OCI-LY7 (cell line): ENCODE results near the gene CPNE4.

Source experiments
- EZH2phosphoT487 ChIP-seq: fragments of 200-600 bp; sonication (generic); IDR thresholded peaks from 2 replicates; pipeline ENCODE4 v1.6.1; 2018; ENCODE audit warnings: low read depth, borderline replicate concordance, mild to moderate bottlenecking, mixed run types, antibody characterized with exemption, low read length, moderate library complexity, mixed read lengths
- TF ChIP-seq, protein P1 (sequence below): fragments of 200-600 bp; sonication (generic); conservative IDR thresholded peaks from 2 replicates; pipeline ENCODE4 v1.5.1; 2014; ENCODE audit warnings: mild to moderate bottlenecking, antibody characterized with exemption, low read length, moderate library complexity, mixed read lengths

DNA sequence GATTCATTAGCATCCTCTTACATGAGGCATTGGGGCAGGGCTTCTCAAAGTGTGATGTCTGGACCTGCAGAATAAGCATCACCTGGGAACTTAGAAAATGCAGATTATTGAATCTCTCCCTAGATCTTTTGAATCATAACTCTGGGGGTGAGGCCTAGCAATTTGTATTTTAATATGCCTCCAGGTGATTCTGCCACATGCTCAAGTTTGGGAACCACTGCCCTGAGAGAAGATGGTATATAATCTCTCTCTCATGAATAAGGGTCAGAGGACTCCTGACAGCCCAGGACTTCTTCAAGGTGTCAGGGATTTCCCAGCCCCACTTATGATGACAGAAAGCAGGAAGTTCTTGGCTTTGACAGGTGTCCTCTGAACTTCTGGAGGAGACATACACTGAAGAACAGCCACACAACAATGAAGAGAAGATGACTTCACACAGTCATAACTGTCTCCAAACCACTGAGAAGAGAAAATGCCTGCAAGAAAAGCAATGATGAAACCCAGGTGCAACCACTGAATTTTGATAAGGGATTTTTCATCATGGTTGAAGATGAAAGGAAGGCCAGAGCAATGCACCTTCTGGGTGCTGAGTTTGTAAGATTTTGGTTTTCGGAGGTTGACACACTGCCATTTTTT lies 320.1 kb downstream of the CPNE4 start:
- TF ChIP-seq, protein P1, sequence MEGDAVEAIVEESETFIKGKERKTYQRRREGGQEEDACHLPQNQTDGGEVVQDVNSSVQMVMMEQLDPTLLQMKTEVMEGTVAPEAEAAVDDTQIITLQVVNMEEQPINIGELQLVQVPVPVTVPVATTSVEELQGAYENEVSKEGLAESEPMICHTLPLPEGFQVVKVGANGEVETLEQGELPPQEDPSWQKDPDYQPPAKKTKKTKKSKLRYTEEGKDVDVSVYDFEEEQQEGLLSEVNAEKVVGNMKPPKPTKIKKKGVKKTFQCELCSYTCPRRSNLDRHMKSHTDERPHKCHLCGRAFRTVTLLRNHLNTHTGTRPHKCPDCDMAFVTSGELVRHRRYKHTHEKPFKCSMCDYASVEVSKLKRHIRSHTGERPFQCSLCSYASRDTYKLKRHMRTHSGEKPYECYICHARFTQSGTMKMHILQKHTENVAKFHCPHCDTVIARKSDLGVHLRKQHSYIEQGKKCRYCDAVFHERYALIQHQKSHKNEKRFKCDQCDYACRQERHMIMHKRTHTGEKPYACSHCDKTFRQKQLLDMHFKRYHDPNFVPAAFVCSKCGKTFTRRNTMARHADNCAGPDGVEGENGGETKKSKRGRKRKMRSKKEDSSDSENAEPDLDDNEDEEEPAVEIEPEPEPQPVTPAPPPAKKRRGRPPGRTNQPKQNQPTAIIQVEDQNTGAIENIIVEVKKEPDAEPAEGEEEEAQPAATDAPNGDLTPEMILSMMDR, result no peak
- no peak for TF ChIP-seq EZH2phosphoT487
